Amniotic epithelial cell (primary cell): ENCODE measurements around the gene SH3TC2.

Source experiments
- DNase-seq: peaks from one replicate; pipeline ENCODE4 v3.0.0-alpha.2; 2010; ENCODE audit warnings: low read depth

Gene SH3TC2

GRCh38 chr5:148999741-149000140 is 63.1 kb downstream of the SH3TC2 start:
- DNase-seq: no peak

- DNase-seq: peak; percentile 57
Measured at GRCh38 chr5:148998174-148998797, 64.6 kb downstream of the SH3TC2 start.

GRCh38 chr5:148996270-148996669 is 66.6 kb downstream of the SH3TC2 start:
- no peak for DNase-seq

- no peak for DNase-seq
Measured at GRCh38 chr5:148995791-148996190, 67.1 kb downstream of the SH3TC2 start.

- no peak for DNase-seq
Measured at GRCh38 chr5:148993283-148993936, 69.5 kb downstream of the SH3TC2 start.

- no peak for DNase-seq
Measured at GRCh38 chr5:148992265-148992664, 70.6 kb downstream of the SH3TC2 start.

GRCh38 chr5:148991566-148991965 is 71.3 kb downstream of the SH3TC2 start:
- DNase-seq: no peak

GRCh38 chr5:148990817-148991216 is 72.0 kb downstream of the SH3TC2 start:
- DNase-seq: no peak

GRCh38 chr5:148989567-148989966 is 73.3 kb downstream of the SH3TC2 start:
- no peak for DNase-seq

- no peak for DNase-seq
Measured at GRCh38 chr5:148988328-148988727, 74.5 kb downstream of the SH3TC2 start.

GRCh38 chr5:148986636-148987035 is 76.2 kb downstream of the SH3TC2 start:
- DNase-seq: no peak

GRCh38 chr5:148984345-148984744 is 78.5 kb downstream of the SH3TC2 start:
- DNase-seq: no peak

GRCh38 chr5:148981353-148981752 is 81.5 kb downstream of the SH3TC2 start:
- DNase-seq: no peak

- DNase-seq: no peak
Measured at GRCh38 chr5:148980731-148981130, 82.1 kb downstream of the SH3TC2 start.

GRCh38 chr5:148979083-148979723 is 83.7 kb downstream of the SH3TC2 start:
- no peak for DNase-seq

GRCh38 chr5:148978370-148979082 is 84.3 kb downstream of the SH3TC2 start:
- no peak for DNase-seq

- no peak for DNase-seq
Measured at GRCh38 chr5:148976569-148977381, 86.1 kb downstream of the SH3TC2 start.

GRCh38 chr5:148974642-148975327 is 88.1 kb downstream of the SH3TC2 start:
- DNase-seq: no peak

- no peak for DNase-seq
Measured at GRCh38 chr5:148973455-148973854, 89.4 kb downstream of the SH3TC2 start.

GRCh38 chr5:148972974-148973374 is 89.9 kb downstream of the SH3TC2 start:
- DNase-seq: peak; percentile 64

- DNase-seq: no peak
Measured at GRCh38 chr5:148972396-148972795, 90.5 kb downstream of the SH3TC2 start.
